22Rv1 (cell line): Measurements from ENCODE around the gene THBD.

Source experiments
- H3K27ac ChIP-seq: fragments of 450-650 bp; 2 replicates; pipeline ENCODE4 v1.5.1; 2017
- ZFX ChIP-seq: fragments of 450-650 bp; IDR thresholded peaks from 2 replicates; pipeline ENCODE4 v1.6.1; 2017; ENCODE audit warnings: antibody characterized with exemption, borderline replicate concordance
- TF ChIP-seq, protein P1 (sequence below): fragments of 450-650 bp; IDR thresholded peaks from 2 replicates; pipeline ENCODE4 v1.5.1; 2017; ENCODE audit warnings: mild to moderate bottlenecking

The THBD gene

GRCh38 chr20:23010096-23010495 lies 39.4 kb downstream of the THBD start:
- TF ChIP-seq, protein P1, sequence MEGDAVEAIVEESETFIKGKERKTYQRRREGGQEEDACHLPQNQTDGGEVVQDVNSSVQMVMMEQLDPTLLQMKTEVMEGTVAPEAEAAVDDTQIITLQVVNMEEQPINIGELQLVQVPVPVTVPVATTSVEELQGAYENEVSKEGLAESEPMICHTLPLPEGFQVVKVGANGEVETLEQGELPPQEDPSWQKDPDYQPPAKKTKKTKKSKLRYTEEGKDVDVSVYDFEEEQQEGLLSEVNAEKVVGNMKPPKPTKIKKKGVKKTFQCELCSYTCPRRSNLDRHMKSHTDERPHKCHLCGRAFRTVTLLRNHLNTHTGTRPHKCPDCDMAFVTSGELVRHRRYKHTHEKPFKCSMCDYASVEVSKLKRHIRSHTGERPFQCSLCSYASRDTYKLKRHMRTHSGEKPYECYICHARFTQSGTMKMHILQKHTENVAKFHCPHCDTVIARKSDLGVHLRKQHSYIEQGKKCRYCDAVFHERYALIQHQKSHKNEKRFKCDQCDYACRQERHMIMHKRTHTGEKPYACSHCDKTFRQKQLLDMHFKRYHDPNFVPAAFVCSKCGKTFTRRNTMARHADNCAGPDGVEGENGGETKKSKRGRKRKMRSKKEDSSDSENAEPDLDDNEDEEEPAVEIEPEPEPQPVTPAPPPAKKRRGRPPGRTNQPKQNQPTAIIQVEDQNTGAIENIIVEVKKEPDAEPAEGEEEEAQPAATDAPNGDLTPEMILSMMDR: no peak
- no peak for TF ChIP-seq ZFX
- no peak overlapping the region for H3K27ac ChIP-seq

DNA sequence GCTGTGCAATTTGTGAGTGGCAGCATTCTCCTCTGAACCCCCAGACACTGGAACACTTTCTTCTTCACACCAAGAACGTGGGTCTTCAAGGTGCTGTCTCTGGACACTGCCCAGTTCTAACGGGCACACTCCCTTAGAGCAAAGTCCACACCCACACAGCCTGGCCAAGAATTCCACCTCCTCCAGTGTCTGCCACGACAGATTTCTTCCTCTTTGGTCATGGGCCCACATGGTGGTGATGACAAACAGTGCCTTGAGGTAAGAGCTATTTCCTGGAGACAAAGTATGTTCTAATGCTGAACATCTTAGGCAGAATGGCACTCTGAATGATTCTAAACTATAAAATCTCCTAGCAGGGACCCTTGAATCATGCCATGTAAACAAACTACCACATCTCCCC lies 39.8 kb downstream of the THBD start:
- TF ChIP-seq, protein P1: no peak
- no peak for TF ChIP-seq ZFX
- H3K27ac ChIP-seq: no peak overlapping the region

DNA sequence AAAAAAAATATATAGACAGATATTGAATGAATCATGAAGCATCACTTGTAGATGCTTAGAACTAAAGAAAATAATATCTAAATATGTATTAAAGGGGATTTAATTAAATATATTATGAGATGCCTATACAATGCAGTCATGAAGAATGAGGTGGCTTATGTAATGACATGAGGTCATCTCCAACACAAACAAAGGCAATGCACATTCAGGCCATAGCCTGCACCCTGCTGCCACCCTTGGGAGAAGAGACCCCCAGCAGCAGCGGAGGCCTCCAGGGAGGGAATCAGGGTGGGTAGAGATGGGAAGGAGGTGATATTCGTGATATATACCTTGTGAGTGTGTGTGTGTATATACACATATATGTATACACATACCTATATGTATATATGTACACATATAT lies 40.8 kb downstream of the THBD start:
- H3K27ac ChIP-seq: no peak overlapping the region

DNA sequence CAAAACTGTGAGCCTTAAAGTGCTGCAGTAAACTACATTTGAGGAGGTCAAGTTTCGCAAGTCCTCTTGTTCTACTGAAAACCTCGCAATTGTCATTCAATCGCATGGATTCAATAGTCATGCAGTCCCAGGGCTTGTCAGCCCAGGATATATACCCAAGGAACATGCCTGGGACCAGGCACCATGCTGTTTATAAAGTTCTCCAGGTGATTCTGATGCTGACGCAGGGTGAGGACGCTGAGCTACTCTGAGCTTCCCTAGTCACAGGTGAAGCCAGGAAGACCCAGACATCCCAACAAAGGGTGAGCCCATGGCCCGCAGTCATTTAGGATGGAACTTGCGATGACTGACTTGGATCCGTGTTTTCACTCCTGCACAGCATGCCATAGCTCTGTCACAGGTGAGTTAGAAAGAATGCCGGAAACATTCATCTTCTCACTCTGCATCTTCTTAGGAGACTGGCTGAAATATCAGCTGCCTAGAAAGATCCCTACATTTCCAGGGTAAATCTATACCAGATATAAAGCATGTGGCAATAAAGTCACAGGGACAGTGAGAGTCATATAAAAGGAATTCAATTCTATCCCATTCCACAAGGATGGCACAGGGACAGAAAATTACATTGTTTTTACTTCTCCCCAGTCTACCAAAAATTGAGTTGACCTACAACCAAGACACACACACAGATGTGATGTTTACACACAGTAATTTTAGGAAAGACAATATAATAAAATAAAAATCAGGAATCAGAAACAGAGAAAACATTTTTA lies 41.4 kb downstream of the THBD start:
- no peak overlapping the region for H3K27ac ChIP-seq
- no peak for TF ChIP-seq ZFX
- TF ChIP-seq, protein P1: no peak

More for the DNA sequence above, 40.8 kb downstream of the THBD start:
- TF ChIP-seq ZFX: no peak
- TF ChIP-seq, protein P1: no peak

DNA sequence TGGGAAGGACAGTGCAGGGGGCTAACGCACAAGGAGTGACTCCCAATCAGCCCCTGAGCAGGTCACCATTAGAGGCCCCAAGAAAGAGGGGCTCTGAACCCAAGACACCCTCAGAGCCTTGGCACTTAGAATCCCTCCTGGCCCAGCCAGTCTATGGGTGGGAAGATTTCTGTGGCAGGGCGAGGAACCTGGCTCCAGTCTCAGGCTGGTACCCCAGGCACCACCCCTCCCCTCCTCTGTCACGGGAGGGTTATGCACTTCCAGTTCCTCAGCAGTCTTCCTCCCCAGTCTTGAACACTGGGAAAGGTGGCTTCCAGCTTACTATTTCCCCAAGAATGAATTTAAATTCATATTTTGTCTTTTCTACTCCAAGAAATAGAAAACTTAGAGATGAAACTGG lies 42.0 kb downstream of the THBD start:
- no peak overlapping the region for H3K27ac ChIP-seq
- TF ChIP-seq, protein P1: no peak
- no peak for TF ChIP-seq ZFX

DNA sequence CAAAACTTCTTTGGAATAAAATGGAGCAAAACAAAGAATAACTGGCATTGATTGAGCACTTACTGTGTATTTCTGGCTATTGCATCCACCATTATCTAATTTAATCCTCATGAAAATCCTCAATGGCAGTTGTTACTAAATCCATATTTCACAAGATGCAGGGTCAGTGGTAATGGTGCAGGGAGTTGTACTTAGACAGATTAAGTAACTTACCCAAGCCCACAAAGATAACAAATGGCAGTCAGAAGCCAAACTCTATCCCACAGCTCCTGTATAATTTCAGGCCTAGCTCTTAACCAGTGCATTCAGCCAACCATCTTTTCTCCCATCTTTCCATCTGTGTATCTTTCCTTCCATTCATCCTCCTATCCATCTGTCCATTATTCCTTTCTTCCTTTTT lies 43.7 kb downstream of the THBD start:
- no peak for TF ChIP-seq ZFX
- no peak overlapping the region for H3K27ac ChIP-seq

DNA sequence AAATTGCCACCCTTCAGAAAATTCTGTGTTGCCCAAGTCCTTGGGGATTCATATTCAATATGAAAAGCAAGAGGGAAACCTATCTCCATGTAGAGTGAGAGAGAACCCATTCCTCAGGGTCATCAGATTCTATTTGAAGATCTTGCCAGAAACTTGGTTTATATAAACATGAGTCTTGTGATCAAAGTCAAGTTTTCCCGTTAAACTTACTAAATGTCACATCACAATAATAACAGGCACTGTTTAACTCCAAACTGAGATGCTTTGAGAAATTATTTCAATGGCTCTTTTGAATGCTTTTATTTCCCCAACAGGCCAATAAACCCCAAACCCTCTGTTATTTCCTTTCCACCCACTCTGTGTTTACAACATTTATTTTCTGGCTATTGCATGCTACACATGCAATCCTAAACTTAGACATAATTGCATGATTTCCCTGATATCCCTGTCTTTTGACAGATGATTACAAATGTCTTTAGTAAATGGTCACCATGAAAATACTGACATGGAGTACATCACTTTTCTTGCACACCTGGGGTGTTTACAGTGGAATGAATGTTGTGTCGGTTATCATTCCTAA lies 45.5 kb downstream of the THBD start:
- TF ChIP-seq, protein P1: no peak
- no peak for TF ChIP-seq ZFX
- H3K27ac ChIP-seq: no peak overlapping the region
